HG02763 (cell line): ENCODE results near the gene ITGB2.
"Not testable (repeated sequence)": the region's sequence is repeated elsewhere in the genome, so short reads cannot be mapped to it uniquely, and the experiment has no call there.

Experiments
- ATAC-seq: cut with Tn5 transposase; IDR thresholded peaks from one replicate; pipeline ENCODE4 v1.9.1; 2021; ENCODE audit warnings: mild to moderate bottlenecking, moderate library complexity; ENCODE audit not compliant: unreplicated experiment

The ITGB2 gene

GRCh38 chr21:44927587-44928461 is 7.1 kb upstream of the ITGB2 start:
- ATAC-seq, result no peak

GRCh38 chr21:44927259-44927586 is 6.5 kb upstream of the ITGB2 start:
- no peak for ATAC-seq

- no peak for ATAC-seq
Observed at GRCh38 chr21:44926331-44927101, 5.8 kb upstream of the ITGB2 start.

GRCh38 chr21:44925378-44925755 is 4.7 kb upstream of the ITGB2 start:
- ATAC-seq, result no peak

- ATAC-seq, result no peak
Observed at GRCh38 chr21:44924606-44925377, 4.1 kb upstream of the ITGB2 start.

GRCh38 chr21:44923480-44924084 is 2.9 kb upstream of the ITGB2 start:
- no peak for ATAC-seq

GRCh38 chr21:44921928-44922327 is 1.2 kb upstream of the ITGB2 start:
- ATAC-seq, result no peak

GRCh38 chr21:44919913-44920693 is 596 bp downstream of the ITGB2 start:
- no peak for ATAC-seq

GRCh38 chr21:44919111-44919912 is 1.4 kb downstream of the ITGB2 start:
- ATAC-seq, result no peak

- ATAC-seq, result no peak
Observed at GRCh38 chr21:44918581-44919033, 2.1 kb downstream of the ITGB2 start.

- no peak for ATAC-seq
Observed at GRCh38 chr21:44918107-44918470, 2.6 kb downstream of the ITGB2 start.

- ATAC-seq, result no peak
Observed at GRCh38 chr21:44917446-44918106, 3.1 kb downstream of the ITGB2 start.

GRCh38 chr21:44916965-44917364 is 3.7 kb downstream of the ITGB2 start:
- no peak for ATAC-seq

- ATAC-seq, result no peak
Observed at GRCh38 chr21:44914176-44914874, 6.4 kb downstream of the ITGB2 start.

GRCh38 chr21:44913425-44914175 is 7.1 kb downstream of the ITGB2 start:
- no peak for ATAC-seq

GRCh38 chr21:44912506-44913412 is 7.9 kb downstream of the ITGB2 start:
- not testable (repeated sequence) for ATAC-seq

GRCh38 chr21:44912158-44912473 is 8.6 kb downstream of the ITGB2 start:
- ATAC-seq, result no peak
